SKM-1 (cell line): ENCODE data around the gene RSRC1.
"Not testable (repeated sequence)": the region's sequence is repeated elsewhere in the genome, so short reads cannot be mapped to it uniquely, and the experiment has no call there.

ENCODE experiments used
- DNase-seq: peaks from one replicate; lab custom pipeline; 2025; ENCODE audit not compliant: unreplicated experiment; lab: John Stamatoyannopoulos, UW

The RSRC1 gene

DNA sequence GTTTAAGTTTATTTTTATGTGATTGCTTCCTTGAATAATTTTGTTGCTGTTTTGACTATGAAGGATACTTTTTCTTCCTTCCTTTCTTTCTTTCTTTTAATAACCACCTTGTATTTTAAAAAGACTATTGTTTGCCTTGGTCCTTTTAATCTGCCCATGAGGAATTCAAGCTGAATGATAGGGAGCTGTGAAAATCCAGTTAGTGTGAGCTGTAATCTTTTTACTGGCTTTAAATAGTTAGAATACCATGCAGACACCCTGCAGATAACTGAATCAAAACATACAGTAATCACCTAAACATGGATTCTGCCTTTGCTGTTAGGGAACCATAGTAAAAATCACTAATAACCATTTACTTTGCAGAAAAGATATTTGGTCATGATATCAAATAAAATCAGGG lies 110.7 kb downstream of the RSRC1 start:
- no peak for DNase-seq

DNA sequence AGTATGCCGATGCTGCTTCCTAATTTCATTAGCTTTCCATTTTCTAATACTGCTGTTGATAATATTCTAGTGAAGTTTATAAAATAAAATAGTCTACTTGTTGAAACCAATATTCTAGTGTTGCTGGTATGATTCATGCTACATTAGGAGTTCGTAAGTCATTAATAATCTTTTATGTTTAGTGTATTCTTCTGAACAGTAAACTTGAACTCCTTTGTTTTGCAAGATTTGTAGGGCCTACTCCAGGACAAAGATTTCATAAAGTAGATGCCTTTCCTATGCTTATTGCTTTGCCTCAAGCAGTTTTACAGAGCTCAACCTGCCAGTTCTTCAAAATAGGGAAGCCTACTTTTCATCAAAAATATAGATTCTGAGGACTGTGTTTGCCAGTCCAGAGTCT lies 111.5 kb downstream of the RSRC1 start:
- DNase-seq, result no peak

DNA sequence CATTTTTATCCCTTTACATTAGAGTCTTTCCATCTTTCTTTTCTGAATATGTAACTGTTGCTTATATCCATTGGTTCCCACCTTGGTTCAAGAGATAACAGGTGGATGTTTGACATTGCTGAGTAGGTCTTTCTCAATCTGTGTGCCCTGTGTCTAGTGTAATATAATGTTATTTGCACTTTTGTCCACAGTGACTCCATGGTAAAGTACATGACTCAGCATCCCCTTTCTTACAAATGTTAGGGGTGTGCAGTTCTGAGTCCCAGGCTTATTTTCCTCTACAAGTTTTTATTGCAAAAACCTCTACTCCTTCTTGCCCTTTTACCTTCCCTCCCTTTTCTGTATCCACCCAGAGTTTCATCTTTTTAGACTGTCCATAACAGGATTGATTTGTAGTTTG lies 116.5 kb downstream of the RSRC1 start:
- DNase-seq, result no peak

DNA sequence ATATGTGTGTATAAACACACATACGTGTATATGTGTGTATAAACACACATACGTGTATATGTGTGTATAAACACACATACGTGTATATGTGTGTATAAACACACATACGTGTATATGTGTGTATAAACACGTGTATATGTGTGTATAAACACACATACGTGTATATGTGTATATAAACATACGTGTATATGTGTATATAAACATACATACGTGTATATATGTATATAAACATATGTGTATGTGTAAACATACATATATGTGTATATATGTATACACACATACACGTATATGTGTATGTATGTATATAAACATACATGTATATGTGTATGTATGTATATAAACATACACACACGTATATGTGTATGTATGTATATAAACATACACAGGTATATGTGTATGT lies 119.1 kb downstream of the RSRC1 start:
- not testable (repeated sequence) for DNase-seq

DNA sequence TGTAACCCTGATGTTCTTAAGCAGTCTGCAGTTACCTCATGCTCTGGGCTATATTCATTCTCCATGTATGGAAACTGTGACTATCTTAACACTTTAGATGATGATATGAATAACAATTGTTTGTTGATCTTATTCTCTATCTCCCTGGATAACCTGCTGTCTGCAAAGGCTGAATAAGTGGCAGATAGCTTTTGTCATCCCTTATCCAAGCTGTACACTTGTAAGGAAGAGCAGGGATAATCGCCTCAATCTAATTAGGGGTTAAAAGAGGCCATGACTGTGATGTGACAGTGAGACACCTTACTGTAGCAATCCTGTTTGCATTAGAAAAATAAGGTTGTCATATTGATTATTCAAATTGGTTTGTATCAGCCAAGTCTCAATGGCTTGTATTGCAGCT lies 123.9 kb downstream of the RSRC1 start:
- DNase-seq, result no peak

DNA sequence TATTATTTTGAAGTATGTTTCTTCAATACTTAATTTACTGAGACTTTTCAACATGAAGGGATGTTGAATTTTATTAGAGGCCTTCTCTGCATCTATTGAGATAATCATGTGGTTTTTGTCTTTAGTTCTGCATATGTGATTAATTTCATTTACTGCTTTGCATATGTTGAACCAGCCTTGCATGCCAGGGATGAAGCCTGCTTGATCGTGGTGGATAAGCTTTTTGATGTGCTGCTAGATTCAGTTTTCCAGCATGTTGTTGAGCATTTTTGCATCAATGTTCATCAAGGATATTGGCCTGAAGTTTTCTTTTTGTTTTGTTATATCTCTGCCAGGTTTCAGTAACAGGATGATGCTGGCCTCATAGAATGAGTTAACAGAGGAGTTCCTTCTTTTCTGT lies 134.4 kb downstream of the RSRC1 start:
- no peak for DNase-seq

DNA sequence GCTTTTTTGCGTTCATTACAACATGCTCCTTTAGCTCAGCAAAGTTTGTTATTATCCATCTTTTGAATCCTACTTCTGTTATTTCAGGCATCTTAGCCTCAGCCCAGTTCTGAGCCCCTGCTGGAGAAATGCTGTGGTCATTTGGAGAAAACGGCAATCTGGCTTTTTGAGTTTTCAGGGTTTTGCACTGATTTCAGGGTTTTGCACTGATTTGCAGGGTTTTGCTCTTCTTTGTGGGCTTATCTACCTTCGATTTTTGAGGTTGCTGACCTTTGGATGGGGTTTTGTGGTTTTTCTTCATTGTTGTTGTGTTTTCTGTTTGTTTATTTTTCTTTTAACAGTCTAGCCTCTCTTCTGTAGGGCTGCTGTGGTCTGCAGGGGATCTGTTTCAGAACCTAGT lies 137.4 kb downstream of the RSRC1 start:
- DNase-seq, result no peak

DNA sequence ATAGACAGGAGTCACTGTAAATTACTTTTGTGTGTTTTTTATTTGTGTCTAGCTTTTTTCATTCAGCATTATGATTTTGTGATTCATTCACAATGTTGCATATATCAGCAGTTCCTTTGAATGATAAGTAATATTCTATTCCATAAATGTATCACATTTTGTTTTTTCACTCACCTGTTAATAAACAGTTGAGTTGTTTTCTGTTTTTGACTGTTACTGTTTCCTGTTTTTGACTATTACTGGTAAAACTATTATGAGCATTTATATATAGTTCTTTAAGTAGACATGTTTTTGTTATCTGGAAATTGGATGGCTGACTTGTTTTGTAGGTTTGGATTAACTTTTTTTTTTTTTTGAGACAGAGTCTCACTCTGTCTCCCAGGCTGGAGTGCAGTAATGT lies 138.4 kb downstream of the RSRC1 start:
- no peak for DNase-seq

DNA sequence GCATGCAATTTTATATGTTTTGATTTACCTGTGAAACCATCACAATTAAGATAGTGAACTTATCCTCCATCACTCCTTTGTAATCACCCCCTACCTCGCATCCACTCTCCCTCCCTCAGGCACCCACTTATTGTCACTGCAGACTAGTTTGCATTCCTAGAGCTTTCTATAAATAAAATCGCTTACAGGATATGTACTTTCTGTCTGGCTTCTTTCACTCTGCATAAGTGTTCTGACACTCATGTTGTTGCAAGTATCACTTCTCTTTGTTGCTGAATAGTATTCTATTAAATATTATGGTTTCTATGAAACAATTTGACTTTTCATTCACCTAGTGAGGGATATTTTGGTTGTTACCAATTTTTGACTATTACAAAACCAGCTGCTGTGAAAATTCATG lies 139.3 kb downstream of the RSRC1 start:
- DNase-seq, result no peak

DNA sequence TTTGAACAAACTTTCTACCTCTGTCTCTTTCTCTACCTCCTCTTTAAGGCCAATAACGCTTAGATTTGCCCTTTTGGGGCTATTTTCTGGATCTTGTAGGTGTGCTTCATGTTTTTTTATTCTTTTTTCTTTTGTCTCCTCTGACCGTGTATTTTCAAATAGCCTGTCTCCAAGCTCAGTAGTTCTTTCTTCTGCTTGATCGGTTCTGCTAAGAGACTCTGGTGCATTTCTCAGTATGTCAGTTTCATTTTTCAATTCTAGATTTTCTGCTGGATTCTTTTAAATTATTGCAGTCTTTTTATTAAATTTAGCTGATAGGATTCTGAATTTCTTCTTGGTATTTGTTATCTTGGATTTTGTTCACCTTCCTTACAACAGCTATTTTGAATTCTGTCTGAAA lies 148.7 kb downstream of the RSRC1 start:
- no peak for DNase-seq

DNA sequence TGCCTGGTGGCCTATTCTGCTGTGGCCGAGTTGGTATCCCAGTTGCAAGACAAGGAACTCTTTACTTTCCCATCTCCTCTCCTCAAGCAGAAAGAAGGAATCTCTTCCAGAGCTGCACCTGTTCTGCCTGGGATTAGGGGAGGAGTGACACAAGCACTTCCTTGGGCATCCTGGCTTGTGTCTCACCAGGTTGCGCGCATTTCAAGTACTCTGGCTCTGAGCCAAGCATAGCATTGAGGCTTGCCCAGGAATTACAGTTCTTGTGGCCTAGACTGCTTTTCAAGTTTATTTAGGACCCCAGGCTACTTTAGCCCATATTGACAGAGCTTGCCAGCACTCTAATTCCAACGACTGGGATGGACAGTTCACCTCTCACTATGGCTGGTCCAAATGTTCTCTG lies 150.5 kb downstream of the RSRC1 start:
- no peak for DNase-seq

DNA sequence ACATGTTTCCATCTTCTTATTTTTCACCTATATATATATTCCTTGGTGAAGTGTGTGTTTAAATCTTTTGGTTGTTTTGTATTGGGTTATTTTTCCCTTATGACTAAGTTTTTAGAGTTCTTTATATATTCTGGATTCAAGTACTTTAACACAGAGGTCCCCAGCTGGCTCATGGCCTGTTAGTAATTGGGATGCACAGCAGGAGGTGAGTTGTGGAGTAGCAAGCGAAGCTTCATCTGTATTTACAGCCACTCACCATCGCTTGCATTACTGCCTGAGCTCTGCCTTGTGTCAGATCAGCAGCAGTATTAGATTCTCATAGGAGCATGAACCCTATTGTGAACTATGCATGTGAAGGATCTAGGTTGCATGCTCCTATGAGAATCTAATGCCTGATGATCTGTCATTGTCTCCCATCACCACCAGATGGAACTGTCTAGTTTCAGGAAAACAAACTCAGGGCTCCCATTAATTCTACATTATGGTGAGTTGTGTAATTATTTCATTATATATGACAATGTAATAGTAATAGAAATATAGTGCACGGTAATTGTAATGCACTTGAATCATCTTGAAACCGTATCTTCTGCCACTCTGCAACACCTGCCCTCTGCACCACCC lies 151.6 kb downstream of the RSRC1 start:
- DNase-seq, result no peak

DNA sequence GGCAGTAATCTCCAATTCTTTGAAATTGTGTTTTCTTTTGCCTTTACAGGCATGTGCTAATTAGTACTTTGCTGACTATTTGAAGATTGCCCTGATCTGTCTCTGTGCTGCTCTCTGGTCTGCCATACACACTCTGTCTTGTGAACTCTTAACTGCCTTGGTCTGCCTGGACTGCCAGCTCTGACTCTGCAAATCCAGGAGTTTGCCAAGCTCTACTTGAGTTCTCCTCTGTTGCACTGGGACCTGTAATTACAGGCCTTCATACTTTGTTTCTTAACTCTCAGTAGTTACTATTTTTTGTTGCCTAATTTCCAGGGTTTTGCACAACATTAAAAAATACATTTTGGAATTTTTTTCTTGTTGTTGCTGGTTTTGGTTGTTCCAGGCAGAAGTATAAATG lies 155.0 kb downstream of the RSRC1 start:
- no peak for DNase-seq

DNA sequence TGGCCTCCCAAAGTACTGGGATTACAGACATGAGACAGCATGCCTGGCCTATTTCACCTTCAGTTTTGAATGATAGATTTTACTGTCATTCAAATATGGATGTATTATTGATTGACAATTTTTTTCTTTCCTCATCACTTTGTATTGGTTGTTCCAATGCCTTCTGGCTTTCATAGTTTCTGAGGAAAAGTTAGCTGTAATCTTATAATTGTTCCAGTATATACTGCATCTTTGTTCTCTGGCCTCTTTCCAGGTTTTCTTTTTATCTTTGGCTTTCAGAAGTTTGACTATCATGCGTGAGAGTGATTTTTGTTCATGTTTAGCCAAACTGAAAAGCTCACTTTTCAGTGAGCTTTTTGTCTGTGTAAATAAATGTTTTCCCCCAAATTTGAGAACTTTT lies 157.1 kb downstream of the RSRC1 start:
- DNase-seq, result peak; percentile 2

DNA sequence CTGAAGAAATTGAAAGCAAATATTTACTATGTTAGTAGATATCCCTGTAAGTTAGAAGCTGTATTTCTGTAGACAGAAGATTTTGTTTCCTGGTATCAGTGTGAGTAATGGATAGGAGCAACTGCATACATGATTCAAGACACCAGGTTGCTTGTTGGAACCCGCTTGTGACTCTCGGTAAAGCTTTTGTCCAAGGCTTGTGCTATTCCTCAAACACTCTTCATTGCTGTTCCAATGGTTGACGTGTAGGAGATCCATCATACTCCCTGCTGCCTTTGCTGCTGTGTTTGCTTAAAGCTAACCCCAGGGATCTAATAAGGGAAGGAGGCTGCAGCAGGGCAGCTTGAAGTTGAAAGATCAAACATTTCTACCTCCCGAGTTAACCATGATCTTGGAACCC lies 160.1 kb downstream of the RSRC1 start:
- DNase-seq, result no peak

DNA sequence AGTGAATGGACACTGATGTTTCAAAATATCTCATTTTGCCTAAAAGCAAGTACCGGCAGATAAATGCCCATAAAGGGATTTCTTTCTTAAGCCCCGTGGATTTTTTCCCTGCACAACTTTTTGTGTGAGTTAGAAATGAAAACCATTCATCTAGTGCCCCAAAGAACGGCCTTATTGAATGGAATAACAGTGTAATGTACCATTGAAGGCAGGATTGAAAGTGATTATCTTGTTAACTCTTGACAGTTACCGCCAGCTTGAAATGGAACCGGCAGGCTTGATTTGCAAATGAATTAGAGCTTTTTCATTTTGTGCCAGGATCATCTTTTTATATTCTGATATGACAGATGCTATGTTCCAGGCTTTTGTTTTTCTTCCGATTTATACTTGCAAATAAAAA lies 162.2 kb downstream of the RSRC1 start:
- DNase-seq, result no peak

DNA sequence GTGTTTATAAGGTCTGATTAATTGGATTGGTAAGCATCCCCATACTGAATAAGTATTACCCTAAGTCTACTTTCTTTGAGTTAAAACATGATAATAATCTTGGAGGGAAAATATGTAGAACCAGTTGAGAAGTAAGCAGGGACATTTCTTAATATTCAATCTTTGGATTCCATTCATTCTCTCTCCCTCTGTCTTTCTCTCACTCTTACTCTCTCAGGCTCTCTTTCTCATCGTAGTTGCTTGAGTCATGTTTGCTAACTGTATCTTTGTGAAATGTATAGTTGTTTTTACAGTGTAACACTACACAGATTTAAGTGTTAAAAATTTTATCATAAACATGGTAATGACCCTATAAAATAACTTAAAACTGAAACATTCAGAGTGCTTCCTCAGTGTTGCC lies 163.8 kb downstream of the RSRC1 start:
- no peak for DNase-seq

DNA sequence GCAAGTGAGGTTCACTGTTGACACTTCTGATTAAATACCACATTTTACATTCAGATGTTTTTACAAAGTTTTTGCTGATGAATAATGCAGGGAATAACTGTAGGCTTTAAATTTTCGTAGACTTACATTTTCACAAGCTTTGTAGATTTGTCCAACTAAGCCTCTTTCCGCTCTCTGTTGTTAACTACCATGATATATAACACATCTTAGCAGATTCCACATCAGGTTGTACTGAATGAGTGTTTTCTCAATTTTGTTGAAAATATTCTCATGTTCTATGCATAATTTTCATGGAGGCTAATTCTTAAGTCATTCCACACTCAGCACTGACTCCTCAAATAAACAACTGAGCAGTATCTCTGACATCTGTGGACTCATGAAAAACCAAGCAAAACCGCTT lies 168.3 kb downstream of the RSRC1 start:
- no peak for DNase-seq

DNA sequence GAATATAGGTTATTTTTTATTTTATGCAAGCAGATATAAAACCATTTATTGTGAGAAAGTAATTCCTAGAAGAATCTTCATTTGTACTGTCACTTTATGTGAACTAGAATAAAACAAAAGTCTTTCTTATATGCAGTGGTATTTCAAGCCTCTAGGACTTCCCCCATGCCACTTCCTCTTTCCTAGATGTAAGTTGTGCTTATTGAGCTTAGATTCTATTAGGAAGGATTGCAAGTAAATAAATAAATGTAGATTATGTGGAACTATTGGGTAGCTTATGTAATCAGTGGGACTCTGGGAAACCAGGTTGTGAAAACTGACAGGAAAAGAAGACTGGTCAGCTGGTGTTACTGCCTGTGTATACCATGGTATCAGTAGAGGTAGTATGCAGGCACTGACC lies 169.7 kb downstream of the RSRC1 start:
- DNase-seq, result peak; percentile 10

DNA sequence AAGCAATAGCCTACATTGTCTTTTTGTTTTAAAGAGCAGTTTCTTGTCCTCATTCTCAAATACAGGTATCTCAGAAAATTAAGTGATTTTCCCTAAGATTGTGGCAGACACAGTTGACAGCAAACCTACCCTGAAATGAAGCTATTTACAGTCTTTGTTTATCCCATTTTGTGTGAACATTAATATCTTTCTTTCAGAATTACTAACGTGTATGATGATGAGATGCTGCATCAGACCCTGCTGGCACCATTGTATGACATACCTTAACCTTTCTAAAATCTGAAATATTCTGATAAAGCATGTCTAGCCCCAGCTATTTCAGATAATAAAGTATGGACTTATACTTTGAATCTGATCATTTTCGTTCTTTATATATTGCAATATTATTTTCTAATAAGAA lies 185.9 kb downstream of the RSRC1 start:
- DNase-seq, result no peak

DNA sequence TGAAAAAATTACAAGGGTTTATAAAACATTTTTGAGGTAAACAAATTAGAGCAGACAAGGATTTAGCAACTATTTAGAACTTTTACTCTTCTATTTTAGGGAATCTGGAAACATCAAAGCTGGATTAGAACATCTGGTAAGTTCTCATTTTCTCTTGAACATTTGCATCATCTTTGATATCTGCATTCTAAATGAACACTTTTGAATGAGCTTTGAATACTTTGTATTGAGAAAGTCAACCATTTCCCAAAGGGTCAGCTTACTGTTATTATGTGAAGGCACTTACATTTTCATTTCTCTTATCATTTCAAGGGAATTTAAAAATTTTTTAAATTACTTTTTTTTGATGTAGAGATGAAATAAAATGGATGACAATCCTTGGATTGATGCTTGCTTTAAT lies 188.1 kb downstream of the RSRC1 start:
- no peak for DNase-seq

DNA sequence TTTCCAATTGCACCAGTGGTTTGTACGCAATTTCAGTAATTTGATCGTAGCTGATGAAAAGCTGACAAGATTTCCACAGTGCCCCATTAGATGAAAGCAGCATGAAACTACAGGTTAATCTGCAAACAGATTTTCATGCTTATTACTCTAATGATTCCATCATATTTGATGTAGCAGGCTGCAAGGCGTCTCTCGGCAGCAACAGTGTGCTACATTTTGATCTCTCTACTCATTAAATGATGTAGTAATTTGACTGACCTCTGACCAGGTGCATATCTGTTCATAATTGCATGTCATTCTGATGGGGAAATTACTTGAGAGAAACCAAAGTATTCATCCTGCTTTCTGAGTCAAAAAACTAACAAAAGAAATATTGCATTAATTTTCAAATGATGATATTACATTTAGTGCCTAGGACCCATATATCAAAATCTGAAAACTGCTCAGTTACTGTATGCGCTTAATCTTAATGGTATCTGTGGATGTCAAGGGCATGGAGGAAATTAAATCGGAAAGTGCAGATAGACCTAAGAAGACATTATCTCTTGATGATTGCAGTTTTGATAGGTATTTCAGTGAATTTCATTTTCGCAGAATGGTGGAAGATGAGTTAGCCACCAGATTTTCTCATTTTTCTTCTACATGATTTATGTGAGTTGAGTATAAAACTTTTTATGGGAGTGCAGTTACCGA lies 198.5 kb downstream of the RSRC1 start:
- no peak for DNase-seq

DNA sequence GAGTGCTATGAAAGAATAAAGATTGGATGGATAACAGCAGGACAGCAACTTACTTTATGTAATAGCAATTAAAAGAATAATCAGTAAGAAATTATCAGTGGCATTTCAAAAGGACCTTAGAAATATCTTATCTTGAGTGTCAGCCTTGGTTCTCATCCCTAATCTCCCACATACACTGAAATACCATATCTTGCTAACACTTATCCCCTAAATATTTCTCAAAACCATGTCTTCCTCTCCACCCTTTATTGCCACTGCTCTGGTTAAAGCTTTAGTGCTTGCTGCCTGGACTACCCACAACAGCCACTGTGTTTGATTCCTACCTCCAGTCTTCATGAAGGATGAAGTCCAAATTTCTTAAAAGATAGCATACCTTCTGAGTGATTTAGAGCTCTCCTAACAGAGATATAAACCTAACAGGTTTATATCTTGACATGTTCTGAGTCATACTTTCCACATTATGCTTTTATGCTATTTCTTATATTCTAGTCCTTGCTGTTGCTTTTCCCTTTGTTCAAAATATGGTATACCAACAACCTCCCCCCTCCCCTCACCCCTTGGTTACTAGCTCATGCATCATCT lies 202.8 kb downstream of the RSRC1 start:
- DNase-seq, result no peak
